Astrocyte (in vitro differentiated cells and primary cell): ENCODE measurements around the gene EEF2KMT.
"Not testable (repeated sequence)": the region's sequence is repeated elsewhere in the genome, so short reads cannot be mapped to it uniquely, and the experiment has no call there.

Source experiments
- CTCF ChIP-seq: IDR thresholded peaks from 2 replicates; pipeline ENCODE4 v1.5.1; 2011; ENCODE audit warnings: low read depth, mild to moderate bottlenecking, inconsistent platforms, low read length, moderate library complexity; ENCODE audit not compliant: insufficient read depth
- EZH2 ChIP-seq: IDR thresholded peaks from 2 replicates; pipeline ENCODE4 v1.6.1; 2012; ENCODE audit warnings: mild to moderate bottlenecking, low read length, inconsistent platforms; ENCODE audit not compliant: insufficient read depth

- TF ChIP-seq CTCF, EZH2: not testable (repeated sequence)
These were observed 7.6 kb downstream of the EEF2KMT start for GRCh38 chr16:5089911-5090555.
